B cell (primary cell): ENCODE results near the gene TRNP1.

Experiments
- EZH2 ChIP-seq: IDR thresholded peaks from 2 replicates; pipeline ENCODE4 v1.6.1; 2012; ENCODE audit warnings: borderline replicate concordance, low read depth, mild to moderate bottlenecking, moderate library complexity, low read length; ENCODE audit not compliant: insufficient read depth, poor library complexity, severe bottlenecking
- TF ChIP-seq, protein P1 (sequence below): fragments of 200-600 bp; IDR thresholded peaks from one replicate; pipeline ENCODE4 v1.8.0; 2022; ENCODE audit warnings: antibody characterized with exemption, mild to moderate bottlenecking

DNA sequence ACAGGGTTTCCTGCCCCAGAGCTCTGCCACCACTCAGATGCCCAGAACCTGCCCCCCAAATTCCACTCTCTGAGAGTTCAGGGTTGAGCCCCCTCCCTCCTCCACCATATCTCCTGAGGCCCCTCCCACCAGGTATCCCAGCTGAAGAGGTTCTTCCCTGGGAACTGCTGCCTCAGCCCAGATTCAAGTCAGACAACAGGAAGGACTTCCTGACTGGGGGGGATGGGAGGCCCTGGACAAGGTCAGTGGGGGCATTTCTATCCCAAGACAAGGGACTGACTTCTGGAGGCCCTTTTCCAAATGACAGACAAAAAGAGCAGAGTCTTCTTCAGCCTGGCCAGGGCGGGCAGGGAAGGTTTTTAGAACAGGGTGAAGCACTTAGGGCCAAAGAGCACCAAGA lies 43.2 kb downstream of the TRNP1 start:
- TF ChIP-seq, protein P1, sequence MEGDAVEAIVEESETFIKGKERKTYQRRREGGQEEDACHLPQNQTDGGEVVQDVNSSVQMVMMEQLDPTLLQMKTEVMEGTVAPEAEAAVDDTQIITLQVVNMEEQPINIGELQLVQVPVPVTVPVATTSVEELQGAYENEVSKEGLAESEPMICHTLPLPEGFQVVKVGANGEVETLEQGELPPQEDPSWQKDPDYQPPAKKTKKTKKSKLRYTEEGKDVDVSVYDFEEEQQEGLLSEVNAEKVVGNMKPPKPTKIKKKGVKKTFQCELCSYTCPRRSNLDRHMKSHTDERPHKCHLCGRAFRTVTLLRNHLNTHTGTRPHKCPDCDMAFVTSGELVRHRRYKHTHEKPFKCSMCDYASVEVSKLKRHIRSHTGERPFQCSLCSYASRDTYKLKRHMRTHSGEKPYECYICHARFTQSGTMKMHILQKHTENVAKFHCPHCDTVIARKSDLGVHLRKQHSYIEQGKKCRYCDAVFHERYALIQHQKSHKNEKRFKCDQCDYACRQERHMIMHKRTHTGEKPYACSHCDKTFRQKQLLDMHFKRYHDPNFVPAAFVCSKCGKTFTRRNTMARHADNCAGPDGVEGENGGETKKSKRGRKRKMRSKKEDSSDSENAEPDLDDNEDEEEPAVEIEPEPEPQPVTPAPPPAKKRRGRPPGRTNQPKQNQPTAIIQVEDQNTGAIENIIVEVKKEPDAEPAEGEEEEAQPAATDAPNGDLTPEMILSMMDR = no peak
- no peak for TF ChIP-seq EZH2
